ENCODE measurements around the gene TM6SF1. TPM values are rescaled to one million over a fixed set of nuclear protein-coding genes. Genes with fewer than 3 reads are reported as not detected.
"Not testable (repeated sequence)": the region's sequence is repeated elsewhere in the genome, so short reads cannot be mapped to it uniquely, and the experiment has no call there.

Gene TM6SF1
- polyA plus RNA-seq, 1 donor, result 58.0 TPM

- no peak for DNase-seq (ENCODE audit: low read depth)
These were observed 8.6 kb downstream of the TM6SF1 start for GRCh38 chr15:83115831-83116565.

- no peak for DNase-seq (ENCODE audit: low read depth)
These were observed 10.9 kb downstream of the TM6SF1 start for GRCh38 chr15:83118291-83118827.

GRCh38 chr15:83118968-83119367, 11.5 kb downstream of the TM6SF1 start:
- DNase-seq (ENCODE audit: low read depth), result no peak

GRCh38 chr15:83119968-83120581, 12.6 kb downstream of the TM6SF1 start:
- DNase-seq (ENCODE audit: low read depth), result no peak

DNA sequence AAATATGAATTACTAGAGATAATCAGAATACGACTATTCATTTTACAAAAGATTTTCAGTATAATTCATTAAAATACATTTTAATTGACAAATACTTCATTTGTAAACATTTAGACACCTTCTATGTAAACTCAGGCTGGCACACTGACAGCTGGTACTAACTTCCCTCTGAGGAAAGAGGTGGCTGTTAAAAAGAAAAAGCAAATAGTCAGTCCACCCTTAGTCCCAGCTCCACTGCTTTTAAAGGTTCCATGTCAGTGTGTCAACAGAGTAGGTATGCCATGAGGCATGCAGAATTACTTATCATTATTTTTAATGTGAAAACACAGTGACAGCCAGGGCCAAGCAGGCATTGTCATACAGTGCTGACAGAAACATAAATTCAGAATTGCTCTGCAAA, 16.1 kb downstream of the TM6SF1 start:
- DNase-seq (ENCODE audit: low read depth), result no peak

GRCh38 chr15:83127547-83128150, 20.2 kb downstream of the TM6SF1 start:
- no peak for DNase-seq (ENCODE audit: low read depth)

DNA sequence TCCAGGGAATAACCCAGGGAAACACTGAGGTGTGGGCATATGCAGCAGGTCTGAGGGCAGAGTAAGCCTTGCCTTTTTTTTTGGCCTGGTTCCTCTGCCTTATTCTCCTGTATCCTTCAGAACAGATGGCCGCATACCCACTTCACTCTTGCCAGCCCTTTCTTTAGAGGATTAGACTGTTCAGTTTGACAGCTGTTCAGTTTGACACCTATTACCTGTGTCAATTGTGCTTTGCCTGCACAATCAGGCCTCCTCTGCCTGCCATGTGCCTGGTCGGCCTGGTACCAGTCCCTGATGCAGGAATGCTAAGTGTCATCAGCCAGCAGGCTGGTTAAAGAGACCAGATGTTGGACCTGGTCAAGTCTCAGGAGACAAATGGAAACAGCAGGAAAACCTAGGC, 22.3 kb downstream of the TM6SF1 start:
- DNase-seq (ENCODE audit: low read depth), result no peak

DNA sequence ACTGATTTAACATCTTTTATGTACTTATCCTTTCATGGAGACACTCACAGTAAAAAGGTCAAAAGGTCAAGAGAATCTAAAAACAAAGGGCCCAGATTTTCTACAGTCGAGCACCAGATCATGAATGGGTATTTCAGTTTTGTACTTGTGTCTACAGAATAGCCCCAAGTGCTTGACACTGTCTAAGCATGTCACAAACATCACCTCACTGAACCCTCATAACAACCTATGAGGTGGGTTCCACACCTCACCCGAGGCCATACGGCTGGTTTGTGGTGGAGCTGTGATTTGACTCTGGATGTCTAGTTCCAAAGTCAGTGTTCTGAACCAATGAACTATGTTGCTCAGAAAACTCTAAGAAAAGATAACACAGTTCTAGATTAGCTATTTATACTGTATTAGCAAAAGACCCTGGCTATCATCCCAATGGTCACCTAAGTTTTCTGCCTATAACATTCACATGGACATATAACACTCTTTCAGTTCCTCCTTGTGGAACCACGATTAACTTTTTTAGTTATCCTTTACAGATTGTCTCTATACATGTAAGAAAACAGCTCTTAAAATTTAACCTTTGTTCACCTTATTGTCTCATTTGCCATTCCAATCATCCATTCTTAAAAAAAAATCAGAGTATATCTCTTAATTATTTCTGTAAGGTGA, 25.5 kb downstream of the TM6SF1 start:
- no peak for DNase-seq (ENCODE audit: low read depth)

DNA sequence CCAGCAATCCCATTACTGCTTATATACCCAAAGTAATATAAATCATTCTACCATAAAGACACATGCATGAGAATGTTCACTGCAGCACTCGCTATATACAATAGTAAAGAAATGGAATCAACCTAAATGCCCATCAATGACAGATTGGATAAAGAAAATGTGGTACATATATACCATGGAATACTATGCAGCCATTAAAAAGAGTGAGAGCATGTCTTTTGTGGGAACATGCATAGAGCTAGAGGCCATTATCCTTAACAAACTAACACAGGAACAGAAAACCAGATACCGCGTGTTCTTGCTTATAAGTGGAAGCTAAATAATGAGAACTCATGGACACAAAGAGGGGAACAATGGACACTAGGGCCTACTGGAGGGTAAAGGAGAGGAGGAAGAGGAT, 34.7 kb downstream of the TM6SF1 start:
- DNase-seq (ENCODE audit: low read depth), result not testable (repeated sequence)

GRCh38 chr15:83144771-83145170, 37.3 kb downstream of the TM6SF1 start:
- no peak for DNase-seq (ENCODE audit: low read depth)

- DNase-seq (ENCODE audit: low read depth), result no peak
These were observed 45.8 kb downstream of the TM6SF1 start for GRCh38 chr15:83153288-83153687.

GRCh38 chr15:83155942-83156341, 48.5 kb downstream of the TM6SF1 start:
- no peak for DNase-seq (ENCODE audit: low read depth)

DNA sequence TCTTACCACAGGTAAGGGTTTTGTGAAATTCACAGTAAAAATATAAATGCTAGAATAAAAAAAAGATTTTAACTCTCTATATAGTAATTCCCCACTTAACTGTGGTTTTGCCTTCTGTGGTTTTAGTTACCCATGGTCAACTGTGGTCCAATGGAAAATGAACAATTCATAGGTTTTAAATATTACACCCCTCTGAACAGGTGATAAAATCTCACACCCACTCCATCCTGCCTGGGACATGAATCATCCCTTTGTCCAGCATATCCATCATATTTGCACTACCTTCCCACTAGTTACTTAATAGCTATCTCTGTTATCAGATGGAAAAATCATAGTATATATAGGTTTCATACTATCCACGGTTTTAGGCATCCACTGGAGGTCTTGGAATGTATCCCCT, 50.9 kb downstream of the TM6SF1 start:
- DNase-seq (ENCODE audit: low read depth), result no peak

- DNase-seq (ENCODE audit: low read depth), result no peak
These were observed 53.3 kb downstream of the TM6SF1 start for GRCh38 chr15:83160741-83161140.

DNA sequence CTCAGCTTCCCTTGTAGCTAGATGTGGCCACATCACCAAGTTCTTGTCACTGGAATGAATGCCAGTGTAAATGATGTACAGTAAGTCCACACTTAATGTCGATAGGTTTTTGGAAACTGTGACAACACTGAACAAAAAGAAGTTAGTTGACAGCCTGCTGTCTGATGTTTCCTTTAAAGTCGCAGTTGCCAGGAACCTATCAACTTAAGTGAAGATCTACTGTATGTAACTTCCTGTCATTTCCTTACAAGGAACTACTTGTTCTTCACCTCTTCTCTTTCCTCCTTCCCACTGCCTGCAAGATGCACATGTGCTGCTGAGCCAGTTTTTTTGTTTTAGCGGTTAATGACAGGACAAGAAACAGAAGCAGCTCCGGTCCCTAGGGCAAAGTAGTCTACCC, 55.6 kb downstream of the TM6SF1 start:
- DNase-seq (ENCODE audit: low read depth), result no peak

- DNase-seq (ENCODE audit: low read depth), result no peak
These were observed 56.8 kb downstream of the TM6SF1 start for GRCh38 chr15:83164111-83164770.

DNA sequence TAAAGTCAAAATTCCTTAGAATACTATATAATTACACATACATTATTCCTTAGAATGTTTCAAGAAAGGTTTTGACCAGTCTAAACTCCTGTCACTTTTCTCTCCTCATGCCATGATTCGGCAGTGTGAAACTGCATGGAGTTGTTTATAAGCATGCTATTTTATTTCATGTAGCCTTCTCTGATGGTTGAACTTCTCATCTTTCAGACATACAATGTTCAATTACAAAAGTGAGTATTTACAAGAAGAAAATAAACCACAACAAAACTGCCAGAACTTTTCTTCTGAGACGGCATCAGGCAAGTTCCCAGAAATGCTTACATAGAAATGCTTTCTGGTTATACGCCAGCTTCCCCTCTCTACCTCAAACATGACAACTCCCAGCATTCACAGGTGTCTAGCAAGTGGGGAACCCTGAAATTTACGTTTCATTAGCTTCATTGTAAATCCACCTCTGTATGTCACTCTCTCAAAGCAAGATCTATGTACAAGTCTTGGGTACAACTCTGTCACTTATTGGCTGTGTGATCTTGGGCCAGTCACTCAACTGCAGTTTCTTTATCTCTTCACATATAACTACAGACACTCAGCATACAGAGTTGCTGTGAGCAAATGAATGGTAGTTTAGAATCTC, 57.4 kb downstream of the TM6SF1 start:
- DNase-seq (ENCODE audit: low read depth), result no peak

DNA sequence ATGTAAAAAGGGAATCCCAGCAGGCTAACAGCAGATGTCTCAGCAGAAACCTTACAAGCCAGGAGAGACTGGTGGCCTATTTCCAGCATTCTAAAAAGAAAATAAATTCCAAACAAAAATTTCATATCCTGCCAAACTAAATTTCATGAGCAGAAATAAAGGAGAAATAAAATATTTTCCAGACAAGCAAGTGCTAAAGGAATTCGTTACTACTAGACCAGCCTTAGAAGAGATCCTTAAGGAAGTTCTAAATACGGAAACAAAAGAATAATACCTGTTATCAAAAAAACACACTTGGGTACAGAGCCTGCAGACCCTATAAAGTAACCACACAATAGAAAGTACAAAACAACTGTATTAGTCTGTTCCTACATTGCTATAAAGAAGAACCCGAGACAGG, 58.8 kb downstream of the TM6SF1 start:
- DNase-seq (ENCODE audit: low read depth), result no peak

- DNase-seq (ENCODE audit: low read depth), result no peak
These were observed 59.4 kb downstream of the TM6SF1 start for GRCh38 chr15:83166830-83167229.

DNA sequence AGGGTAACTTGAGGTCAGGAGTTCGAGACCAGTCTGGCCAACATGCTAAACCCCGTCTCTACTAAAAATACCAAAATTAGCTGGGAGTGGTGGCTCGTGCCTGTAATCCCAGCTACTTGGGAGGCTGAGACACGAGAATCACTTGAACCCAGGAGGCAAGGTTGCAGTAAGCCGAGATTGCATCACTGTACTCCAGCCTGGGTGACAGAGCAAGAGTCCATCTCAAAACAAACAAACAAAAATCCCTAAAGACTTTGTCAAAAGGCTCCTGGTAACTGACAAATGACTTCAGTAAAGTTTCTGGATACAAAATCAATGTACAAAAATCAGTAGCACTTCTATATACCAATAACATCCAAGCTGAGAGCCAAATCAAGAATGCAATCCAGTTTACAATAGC, 62.1 kb downstream of the TM6SF1 start:
- not testable (repeated sequence) for DNase-seq (ENCODE audit: low read depth)

DNA sequence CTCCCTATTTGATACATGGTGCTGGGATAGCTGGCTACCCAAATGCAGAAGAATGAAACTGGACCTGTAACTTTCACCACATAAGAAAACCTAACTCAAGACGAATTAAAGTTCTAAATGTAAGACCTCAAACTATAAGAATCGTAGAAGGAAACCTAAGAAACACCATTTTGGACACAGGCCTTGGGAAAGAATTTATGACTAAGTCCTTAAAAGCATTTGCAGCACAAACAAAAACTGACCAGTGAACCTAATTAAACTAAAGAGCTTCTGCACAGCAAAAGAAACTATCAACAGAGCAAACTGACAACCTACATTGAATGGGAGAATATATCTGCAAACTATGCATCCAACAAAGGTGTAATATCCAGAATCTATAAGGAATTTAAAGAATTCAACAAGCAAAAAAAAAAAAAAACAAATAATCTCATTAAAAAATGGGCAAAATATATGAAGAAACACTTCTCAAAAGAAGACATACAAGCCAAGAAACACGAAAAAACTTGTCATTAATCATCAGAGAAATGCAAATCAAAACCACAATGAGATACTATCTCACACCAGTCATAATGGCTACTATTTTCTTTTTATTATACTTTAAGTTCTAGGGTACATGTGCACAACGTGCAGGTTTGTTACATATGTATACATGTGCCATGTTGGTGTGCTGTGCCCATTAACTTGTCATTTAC, 63.2 kb downstream of the TM6SF1 start:
- no peak for DNase-seq (ENCODE audit: low read depth)
